M059J (cell line): ENCODE data around the gene MYO18B. TPM values are rescaled to one million over a fixed set of nuclear protein-coding genes. Genes with fewer than 3 reads are reported as not detected.

ENCODE experiments used
- DNase-seq: peaks from one replicate; pipeline ENCODE4 v3.0.0-alpha.2; 2012; ENCODE audit warnings: low read depth
- total RNA-seq: library from RNA; depleted of rRNA; stranded (reverse); fragments of >200 nt; shearing (Covaris generic); gene quantifications from 2 replicates; pipeline ENCODE4 v1.2.3, GENCODE V29; 2014

The MYO18B gene
- total RNA-seq, 1 experiment from 2014 or later: not detected

DNA sequence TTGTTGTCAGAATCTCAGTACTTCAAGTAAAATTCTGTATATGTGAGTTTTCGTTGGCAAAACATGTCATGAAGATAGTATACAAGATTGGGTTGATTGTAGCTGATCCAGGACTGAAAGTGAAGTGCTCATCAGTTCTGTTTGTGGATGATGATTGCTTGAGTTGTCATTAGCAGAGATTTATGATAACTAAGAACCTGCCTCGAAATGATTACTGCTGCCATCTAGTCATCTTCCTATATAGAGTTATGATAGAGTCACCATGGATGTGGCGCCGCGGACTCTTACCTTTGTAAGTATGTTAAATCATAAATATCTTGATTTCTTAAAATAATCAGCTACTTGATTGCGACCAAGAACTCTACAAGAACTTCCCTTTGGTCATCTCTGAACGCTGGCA lies 27.9 kb upstream of the MYO18B start:
- DNase-seq: no peak

DNA sequence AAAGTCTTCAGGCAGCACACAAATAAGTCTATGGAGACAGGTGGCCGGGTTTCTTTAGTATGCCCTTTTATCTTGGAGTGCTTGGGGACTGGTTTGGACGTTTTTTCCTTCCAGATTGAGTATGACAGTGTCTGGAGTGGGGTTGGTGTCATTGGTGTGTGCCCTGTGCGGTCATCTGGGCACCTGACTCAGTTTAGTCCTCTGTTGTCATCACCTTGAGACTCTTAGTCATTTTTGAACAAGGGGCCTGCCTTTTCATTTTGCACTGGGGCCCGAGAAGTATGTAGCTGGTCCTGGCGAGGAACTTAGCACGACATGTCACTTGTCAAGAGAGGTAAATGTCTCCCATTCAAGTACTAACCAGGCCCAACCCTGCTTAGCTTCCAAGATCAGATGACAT lies 27.2 kb upstream of the MYO18B start:
- DNase-seq: no peak

DNA sequence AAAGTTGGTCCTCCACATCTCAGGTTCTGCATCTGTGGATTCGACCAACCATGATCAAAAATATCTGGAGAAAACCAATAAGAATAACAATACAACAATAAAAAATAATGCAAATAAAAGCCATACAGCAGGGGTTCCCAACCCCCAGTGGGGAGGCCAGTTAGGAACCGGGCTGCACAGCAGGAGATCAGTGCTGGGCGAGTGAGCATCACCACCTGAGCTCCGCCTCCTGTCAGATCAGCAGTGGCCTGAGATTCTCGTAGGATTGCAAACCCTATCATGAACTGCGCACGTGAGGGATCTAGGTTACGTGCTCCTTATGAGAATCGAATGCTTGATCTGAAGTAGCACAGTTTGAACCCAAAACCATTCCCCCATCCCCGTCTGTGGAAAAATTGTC lies 25.4 kb upstream of the MYO18B start:
- no peak for DNase-seq

DNA sequence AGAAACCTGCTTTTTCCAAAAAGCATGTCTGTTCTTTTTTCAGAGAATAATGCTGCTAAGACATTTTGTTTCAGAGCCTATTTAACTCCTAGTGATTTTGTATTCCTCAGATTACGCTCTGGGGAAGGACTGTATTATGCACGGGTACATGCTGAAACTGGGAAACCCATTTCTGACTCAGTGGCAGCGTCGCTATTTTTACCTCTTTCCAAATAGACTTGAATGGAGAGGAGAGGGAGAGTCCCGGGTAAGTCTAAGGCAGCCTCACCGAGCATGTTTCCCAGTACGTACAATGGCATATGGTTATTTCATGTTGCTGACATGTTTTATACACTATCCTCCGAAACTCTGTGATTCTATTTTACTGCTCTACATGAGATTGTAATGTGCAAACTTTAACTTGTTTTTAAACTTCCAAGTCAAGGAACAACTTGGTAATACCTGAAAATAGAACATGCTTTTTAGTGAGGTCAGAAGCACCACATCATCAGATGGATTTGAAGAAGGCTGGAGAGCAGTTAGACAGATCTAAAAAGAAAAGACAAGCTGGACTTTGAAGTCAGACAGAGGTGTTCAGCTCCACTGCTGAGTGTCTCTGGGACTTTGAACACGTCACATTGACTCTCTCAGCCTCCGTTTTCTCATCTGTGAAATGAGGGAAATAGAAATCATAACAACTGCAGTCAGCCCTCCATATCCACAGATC lies 23.7 kb upstream of the MYO18B start:
- no peak for DNase-seq

DNA sequence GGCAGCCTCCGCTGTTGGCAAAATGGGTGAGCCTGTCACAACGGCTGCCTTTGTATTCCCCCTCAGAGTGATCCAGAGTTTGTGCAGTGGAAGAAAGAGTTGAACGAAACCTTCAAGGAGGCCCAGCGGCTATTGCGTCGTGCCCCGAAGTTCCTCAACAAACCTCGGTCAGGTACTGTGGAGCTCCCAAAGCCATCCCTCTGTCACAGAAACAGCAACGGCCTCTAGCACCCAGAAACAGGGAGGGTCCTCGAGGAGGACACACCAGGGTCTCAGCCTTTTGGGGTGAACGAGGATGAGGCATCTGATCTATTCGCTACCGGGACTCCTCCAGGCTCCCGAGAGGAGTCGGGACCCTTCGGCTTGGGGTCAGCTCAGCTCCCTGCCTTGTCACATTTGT lies 19.8 kb upstream of the MYO18B start:
- no peak for DNase-seq

DNA sequence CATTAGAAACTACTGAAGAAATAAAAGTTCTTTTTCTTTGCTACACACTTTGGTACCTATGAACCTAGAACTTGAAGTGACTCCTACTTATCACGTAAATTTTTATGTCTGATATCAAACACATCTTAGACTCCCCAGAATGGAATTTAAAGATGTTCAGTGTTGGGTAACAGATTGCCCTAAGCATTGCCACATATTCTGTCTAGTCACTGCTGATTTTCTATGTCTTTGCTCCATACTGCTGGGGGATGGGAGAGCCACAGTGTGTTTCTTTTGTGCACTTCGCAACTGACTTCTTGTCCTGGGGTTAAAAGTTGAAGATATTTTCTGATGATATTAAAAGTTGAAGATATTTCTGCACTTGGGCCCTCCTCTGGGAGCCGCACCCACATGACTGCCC lies 19.4 kb upstream of the MYO18B start:
- no peak for DNase-seq

DNA sequence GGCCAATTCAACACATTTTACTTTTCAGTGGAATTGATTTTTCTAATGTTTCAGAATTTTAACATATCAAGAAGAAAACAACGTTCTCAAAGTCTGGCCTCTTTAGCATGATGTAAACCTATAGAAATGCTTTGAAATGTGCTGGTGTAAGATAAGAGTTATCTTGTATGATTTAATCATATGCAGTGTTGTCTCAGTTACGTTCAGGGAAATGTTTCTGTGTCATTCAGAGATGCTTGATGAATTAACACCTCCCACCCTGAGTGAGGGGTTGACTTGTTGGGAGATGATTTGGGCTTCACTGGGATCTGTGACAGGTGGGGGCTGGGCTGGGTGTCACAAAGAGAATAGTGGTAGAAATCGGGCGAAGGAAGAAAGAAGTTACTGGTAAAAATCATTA lies 15.7 kb upstream of the MYO18B start:
- DNase-seq: no peak

DNA sequence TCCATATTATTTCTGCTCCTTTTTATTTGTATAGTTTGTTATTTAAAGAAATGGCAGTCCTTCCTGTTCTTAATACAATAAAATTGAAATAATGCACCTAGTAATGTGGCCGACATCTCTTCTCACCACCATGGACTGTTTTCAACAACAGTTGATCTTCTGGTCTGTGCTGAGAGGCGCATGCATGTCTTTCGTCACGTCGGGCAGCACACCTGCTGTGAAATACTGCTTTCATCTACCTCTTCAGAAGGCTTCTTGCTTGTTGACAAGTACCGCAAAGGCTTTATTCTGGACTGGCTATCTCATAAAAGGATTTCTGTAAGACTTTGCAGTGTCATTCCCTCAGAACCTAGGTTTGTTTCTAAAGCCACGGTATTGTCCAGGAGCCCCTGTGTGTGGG lies 13.9 kb upstream of the MYO18B start:
- DNase-seq: no peak

DNA sequence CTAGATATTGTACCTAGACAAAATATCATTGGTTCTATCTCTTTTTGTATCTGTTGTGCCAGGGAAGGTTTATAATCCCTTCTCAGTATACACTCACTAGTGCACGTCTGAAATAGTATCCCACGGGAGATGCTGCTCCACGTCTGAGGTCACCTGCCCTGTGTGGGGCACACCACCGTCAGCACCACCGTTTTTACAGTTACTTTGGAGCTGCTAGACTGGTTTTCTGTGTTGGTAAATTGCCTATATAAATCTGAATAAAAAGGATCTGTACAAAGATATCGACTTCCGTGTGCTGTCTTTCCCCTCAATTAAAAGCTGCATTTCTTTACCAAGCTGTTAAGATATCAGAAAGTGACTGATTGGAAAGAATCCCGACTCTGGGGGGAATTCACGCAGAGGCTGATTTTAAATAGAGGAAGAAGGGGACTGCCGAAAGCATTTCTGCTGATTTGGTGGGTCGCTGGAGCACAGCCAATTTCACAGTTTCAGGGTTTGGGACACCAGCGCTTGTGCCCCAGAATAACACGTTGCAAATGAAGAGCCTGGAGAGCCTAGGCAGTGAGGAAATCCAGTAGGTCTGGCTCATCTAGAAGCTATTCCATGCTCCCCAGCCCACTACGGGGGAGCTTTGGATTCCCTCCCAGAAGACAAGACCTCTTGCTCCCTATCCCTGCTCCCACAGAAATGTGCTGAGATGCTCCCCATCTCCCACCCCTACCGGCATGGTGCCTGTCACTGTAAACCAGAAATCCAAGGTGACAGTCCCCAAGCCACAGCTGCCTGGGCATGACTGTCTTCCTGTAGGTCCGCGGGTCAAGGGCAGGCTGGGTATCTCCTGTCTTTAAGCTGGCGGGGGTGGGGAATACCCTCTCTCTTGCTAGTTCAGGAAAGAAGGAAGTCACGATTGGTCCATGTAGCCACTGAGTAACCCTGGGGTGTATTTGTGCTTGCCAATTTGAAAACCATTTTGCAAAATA lies 12.7 kb upstream of the MYO18B start:
- no peak for DNase-seq

DNA sequence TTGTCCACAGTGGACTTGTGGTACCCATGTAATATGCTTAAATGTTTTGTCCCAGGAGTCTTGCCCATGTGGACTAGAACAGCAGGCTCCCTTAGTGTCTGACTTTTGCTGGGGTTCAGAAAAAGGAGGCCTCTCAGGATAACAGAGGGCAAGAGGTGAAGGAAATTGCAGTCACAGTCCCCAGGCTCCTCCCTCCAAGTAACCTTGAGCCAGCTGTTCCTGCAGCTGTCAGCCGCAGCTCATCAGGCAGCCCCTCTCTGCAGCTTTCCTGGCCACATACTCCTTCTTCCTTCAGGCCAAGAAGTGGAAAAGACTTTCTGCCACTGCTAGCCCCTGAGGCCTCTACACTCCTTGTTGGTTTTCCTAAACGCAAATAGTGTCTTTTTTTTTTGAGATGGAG lies 6.3 kb upstream of the MYO18B start:
- DNase-seq: no peak

DNA sequence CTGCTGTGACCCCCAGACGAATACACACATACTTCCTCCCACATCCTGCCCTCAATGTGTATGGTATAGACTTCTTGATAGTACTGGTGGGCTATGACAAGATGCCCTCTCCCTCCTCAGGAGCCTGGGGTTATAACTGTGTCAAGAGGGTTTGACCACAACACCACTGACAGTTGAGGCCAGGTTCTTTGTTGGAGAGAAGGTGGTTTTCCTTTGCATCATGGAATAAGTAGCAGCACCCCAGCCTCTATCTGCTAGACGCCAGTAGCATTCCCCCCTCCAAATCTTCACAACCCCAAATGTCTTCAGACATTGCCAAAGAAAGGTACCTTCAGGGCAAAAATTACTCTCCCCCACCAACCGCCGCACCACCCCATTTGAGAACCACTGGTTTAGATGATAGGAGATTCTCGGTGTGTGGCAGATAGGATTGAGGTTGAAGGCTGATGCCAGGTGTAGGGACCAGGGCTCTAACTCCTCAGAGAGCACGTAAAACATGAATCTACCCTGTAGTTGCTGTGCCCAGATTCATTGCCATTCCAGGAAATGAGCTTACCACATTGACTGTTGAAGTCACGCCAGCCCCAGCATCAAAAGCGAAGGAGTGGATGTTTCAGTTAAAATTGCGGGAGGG lies 5.5 kb upstream of the MYO18B start:
- DNase-seq: no peak

DNA sequence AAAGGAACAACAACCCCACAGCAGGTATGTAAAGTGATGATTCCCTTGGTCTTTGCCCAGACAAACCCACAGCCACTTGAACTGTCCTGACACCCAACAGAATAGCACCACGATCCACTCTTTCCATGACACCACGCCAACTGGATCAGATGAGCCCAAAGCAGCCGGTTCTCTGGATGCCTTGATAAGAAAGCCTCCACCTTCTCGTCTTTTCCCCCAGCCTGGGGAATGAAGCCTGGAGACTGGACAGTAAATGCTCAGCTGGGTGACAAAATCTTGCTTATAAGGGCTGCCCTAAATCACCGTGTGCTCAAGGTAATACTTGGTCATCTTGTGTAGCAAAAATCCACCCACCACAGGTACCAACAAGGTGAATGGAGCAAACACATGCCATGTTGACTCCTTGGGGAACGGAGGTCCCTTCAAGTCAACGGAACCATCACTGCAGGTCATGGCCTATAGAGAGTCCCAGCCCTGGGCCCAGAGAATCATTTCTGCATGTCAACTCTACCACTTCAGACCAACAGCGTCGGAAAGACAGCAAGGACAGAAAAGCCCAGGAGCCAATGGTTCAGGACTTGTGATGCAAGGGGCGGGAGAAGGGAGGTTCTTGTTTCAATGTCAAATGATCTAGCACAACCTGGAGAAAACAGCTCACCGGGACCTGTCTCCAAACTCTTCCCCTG lies 2.2 kb upstream of the MYO18B start:
- no peak for DNase-seq

DNA sequence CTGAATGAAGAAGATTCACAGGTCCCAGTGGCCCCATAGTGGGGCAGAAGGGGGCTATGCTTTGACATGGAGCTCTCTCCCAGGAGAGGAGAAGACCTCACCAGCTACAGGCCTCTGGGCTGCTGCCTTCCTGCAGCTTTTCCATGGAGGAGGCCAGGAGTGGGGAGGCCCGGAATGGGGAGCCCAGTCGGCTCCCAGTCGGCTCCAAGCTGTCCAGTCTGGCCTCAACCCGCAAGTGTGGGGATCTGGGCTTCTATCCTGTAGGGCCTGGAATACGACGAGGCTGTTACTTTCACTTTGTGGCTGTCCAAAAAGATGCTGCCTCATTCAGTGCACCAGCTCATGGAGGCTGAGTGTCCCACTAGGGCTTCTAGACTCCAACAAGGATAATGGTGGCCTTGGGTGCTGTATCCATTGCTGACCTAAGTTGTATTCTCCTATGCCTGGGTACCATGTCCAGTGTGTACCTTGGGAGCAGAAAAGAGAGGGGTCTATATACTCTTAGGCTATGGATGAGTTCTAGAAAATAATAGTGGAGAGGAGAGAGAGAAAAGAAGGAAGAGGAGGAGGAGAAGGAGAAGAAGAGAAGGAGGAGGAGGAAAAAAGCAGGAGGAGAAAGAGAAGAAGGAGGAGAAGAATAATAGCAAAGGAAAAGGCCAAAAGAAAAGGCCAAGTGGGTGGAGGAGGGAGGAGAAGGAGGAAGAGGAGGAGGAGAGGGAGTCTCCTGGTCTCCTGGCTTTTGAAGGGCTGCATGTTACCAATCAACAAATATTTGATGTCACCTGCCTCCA lies 1.1 kb downstream of the MYO18B start:
- DNase-seq: no peak

DNA sequence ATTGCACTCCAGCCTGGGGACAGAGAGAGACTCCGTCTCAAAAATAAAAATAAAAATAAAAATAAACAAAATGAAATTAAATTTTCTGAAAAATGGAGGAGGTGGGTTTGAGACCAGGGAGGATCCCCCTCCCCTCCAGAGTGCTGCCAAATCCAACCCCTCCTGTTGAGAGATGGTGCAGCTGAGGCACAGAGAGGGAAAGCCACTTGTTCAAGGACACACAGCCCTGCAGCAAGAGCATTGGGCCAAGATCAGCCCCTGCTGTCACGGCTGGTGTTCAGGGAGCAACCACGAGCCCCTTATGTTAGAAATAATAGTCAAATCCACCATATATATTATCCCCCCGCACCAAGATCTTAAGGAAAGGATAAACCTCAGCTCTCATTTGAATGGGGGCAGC lies 2.7 kb downstream of the MYO18B start:
- no peak for DNase-seq

DNA sequence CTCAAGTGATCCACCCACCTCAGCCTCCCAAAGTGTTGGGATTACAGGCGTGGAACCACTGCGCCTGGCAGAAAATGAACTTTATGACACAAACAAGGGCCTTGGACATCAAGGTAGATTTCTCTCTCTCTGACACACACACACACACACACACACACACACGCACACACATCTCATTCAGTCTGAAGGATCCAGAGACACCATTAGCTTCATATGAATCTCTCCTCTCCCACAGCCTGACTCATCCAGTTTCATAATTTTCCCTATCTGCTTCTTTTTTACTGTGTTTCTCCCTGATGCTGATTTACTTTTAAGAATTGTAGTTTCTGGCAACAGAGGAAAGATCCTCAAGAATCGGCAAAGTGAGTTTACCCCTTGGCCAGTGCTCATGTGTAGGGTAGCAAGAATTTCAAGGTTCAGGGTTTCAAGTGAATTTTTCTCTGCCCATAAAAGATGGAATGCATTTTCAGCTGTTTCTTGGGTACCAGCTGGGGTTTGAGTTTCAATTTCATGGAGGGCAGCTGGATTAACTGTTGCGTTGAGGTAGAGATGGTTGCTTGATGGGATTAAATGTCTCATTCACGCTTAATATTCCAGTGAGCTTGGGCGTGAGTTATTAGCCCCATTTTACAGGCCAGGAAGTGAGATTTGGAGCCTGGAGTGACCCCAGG lies 3.5 kb downstream of the MYO18B start:
- peak; percentile 59 for DNase-seq

DNA sequence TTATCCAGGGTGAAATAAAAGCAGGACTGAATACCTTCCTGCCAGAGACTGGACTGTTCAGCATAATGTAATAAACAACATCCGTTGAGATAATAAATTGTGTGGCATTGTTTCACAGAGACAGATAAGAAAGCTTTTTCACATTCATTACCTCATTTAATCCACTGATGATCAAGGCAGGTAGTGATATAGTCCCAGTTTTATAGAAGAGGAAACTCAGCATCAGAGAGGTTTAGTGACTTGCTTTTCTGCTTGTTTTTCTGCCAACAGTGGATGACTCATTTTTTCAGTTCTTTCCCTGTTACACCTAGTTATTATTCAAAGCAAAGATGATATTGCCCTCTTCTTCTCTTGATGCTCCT lies 4.0 kb downstream of the MYO18B start:
- peak; percentile 75 for DNase-seq

DNA sequence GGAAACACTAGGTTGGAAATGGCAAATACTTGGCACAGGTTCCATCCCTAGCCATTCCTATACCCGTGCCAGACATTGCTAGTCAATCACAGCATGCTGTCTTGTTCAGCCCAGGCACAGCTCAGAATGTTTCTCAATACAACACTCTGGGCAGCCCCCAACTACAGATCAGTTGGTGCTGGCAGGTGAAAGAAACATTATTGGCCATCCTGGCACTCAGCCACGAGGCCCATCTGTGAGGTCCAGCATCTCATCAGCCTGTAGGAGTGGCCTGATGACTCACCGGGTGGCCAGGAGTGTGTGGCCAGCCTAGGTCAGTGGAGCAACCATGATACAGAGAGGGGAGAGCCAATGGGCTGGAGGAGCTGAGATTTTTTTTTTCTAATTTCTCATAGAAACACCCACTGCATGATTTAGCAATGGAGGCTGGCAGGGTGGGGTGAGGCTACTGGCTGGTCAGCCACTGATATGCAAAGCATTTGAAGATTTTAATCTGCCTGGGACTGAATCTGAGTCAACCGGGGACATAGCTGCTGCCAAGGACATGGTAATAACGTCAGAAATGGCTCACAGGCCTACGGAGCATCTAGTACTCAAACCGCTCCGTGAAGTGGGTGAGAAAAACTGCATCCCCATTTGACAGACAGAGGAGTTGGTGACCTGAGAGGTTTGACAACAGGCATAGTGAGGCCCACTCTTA lies 5.4 kb downstream of the MYO18B start:
- DNase-seq: peak; percentile 98

DNA sequence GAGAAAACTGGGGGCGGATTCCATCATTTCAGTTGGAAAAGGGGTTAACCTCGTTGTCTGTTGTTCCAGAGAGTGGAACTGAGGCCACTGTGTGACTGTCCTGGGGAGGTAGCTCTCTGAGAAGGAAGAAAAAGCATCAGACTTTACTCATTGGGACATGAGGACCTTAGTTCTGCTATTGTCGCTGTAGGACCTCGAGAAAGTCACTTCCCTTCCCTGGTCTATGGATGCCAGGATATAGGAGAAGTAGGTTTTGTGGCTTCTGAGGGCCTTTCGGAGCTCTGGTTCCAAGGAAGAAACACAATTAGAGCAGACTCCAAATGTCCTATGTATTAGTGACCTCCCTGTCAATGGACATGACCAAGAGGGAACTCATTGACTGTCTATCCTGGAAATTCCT lies 6.2 kb downstream of the MYO18B start:
- no peak for DNase-seq

DNA sequence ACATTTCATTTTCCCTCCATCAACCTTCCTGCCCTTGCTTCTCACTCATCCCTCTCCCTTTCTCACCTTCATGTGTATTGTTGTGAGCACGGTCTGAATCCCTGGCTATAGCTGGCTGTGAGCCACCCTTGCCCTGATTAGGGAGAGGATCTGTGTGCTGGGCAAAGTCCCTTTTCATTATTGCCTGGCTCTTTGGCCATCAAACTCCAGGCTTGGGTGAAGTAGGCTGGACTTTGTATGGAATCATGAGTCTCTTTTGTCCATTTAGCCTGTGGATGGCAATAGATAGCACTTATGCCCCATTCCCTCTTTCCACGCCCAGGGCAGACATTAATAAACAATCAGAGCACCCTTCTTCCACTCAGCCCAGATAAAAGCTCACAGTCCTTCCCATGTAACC lies 6.7 kb downstream of the MYO18B start:
- DNase-seq: no peak
